ENCODE results near the gene SRGAP1.
"Not testable (repeated sequence)": the region's sequence is repeated elsewhere in the genome, so short reads cannot be mapped to it uniquely, and the experiment has no call there.

SRGAP1 gene

DNA sequence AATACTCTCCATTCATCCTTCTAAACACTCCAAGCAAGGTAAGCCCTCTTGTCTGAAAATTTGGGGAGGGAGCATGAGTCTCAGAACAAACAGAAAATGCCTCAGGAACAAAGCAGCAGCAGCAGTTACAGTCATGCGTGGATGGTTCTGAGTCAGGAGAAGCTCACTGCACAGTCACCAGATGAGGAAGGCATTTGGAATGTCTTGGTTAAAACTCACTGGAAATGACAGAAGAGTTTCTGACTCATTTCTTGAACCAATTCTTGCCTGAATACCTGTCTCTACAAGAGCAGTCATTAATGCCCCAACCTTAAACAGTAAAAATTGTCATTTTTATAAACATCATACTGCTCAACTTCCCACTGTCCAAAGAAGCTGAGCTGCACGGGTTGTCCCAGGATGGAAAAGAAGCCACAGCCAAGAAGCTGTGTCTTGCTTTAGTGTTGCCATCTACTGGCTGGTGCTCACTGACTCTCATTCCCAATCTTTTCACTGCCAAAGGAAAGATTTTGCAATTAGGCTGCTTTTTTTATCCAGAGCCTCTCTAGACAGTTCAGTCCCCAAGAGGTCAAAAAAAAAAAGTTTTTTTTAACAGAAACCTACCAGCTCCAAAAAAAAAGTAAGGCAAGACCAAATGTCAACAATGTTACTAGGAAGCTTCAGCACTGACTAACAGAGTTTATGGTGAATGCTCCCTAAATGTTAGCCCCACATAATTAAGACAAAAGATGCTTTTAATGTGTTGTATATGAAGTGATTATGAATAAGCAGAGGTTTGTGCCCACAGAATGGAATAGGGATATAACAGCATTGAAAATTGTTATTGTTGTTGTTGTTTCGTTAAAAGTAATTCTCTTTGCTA lies 337.2 kb downstream of the SRGAP1 start:
- DNase-seq: peak; percentile 65

- no peak for DNase-seq
These were observed 339.7 kb downstream of the SRGAP1 start for GRCh38 chr12:64184216-64184615.

- peak; percentile 89 for DNase-seq
These were observed 342.3 kb downstream of the SRGAP1 start for GRCh38 chr12:64186789-64187188.

DNA sequence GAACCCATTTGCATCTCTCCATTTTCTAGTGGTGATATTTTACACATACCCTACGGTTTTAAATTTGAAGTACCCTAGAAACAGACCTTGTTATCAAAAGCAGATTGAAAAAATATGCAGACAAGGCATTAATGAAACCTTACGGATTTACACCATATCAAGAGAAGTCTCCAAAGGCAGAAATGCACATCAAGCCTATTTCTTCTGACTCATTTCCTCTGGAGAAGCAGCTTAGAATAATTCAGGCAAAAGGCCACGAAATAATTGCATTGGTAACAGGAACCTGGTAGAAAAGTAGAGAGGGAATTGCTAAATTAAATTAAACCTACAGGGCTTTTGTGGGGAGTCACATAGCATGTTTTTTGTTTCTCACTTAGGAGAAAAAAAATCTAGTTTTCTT lies 342.9 kb downstream of the SRGAP1 start:
- peak; percentile 83 for DNase-seq

DNA sequence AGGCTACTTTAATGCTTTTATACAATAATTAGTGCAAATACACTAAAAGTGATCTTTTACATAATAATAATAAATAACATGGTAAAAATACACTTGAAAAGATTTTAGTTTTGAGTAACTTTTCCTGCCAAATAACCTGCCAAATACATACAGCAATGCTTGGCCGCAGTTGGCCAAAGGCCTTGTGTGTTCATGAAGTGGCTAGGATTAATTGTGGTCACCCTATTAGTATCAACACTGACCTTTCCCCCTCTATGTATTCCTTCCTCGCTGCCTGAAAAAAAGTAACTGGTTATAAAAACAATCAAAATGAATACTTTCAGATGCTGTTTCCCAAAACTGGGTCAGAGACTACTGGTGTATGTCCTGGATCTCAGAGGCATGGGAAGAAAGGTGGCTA lies 343.3 kb downstream of the SRGAP1 start:
- DNase-seq: no peak

DNA sequence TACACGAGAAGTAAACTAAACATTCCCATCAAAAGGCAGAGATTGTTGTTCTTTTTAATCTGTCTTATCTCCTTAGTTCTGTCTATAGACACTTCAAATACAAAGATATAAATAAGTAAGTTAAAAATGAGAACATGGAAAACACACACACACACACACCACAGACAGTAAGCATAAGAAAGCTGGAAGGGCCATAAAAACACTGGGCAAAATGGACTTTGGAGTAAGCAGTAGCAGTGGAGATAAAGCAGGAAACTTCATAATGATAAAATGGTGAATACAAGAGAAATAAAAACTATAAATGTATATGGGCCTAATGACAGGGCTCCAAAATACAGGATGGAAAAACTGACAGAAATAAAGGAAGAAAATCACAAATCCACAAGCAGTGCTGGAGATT lies 345.0 kb downstream of the SRGAP1 start:
- DNase-seq: no peak

- DNase-seq: no peak
These were observed 345.6 kb downstream of the SRGAP1 start for GRCh38 chr12:64190140-64190539.

- DNase-seq: peak; percentile 44
These were observed 348.3 kb downstream of the SRGAP1 start for GRCh38 chr12:64192644-64193444.

DNA sequence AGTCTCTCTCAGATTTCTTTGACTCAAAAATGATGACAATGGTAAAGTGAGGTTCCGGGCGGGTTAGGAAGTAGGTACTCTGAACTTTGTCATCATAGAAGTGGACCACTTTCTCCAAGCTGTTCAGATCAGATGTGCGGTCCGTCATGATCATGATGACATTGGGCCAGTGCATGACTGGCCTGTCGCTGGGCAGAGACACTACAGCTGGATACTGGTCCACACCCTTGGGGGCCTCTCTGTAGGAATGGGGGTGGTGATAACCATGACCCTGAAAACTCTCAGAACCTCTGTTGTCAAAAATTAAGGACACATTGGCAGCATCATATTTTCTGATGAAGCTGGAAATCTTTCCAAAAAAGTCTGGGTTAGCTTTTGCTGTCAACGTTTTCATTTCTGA lies 349.4 kb downstream of the SRGAP1 start:
- DNase-seq: no peak

- DNase-seq: no peak
These were observed 350.0 kb downstream of the SRGAP1 start for GRCh38 chr12:64194333-64195149.

DNA sequence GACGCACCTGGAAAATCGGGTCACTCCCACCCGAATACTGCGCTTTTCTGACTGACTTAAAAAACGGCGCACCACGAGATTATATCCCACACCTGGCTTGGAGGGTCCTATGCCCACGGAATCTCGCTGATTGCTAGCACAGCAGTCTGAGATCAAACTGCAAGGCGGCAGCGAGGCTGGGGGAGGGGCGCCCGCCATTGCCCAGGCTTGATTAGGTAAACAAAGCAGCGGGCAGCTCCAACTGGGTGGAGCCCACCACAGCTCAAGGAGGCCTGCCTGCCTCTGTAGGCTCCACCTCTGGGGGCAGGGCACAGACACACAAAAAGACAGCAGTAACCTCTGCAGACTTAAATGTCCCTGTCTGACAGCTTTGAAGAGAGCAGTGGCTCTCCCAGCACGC lies 351.3 kb downstream of the SRGAP1 start:
- DNase-seq: not testable (repeated sequence)

DNA sequence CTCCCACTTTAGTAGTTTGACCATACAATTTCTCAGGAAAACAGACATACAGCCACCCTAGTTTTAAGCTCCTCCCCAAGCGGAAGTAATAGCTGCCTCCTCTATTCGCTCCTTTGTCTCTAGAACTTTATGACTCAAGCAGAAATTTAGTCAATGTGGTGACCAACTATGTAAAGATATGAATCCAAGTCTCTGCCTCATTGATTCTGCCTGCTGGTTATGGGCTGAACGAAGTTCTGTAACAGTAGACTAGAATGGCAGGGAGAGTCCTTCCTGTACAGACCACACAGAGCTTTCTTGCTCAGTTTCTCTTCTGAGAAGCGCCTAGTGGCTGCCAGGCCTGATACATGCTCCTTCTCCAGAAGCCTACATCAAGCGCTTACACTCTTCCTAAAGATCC lies 358.5 kb downstream of the SRGAP1 start:
- no peak for DNase-seq

DNA sequence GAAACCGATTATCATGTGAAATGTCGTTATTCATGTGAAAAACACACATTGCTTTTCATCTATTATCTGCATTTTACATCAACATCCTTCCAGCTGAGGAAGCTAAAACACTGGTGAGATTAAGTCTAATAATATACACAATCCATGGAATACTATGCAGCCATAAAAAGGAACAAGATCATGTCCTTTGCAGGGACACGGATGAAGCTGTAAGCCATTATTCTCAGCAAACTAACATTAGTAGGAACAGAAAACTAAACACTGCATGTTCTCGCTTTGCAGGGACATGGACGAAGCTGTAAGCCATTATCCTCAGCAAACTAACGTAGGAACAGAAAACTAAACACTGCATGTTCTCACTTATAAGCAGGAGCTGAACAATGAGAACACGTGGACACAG lies 359.3 kb downstream of the SRGAP1 start:
- no peak for DNase-seq

- no peak for DNase-seq
These were observed 361.0 kb downstream of the SRGAP1 start for GRCh38 chr12:64205542-64205941.

DNA sequence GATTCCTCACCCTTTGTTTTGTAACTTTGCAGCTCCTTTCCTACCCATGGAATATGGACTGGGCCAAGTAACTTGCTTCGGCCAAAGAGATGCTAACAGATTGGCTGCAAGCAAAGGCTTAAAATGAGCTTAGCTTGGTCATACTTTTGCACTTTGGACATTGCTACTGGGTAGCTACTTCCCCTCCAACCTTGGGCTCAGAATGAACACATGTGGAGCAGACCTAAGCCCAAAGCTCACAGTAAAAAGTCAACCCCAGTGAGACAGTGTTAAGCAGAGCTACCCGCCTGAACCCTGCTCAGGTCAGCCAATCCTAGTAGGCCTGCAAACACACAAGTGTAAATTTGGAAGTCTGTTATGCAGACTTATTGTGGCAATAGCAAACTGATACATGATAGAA lies 363.0 kb downstream of the SRGAP1 start:
- DNase-seq: no peak

All from inflammatory macrophage treated with lipopolysaccharide for 4 hours (primary cell).